ENCODE results near the gene RETREG2.

RETREG2 gene

GRCh38 chr2:219177552-219178376, at the start of gene RETREG2:
Gene RETREG2, plus strand, starts transcription at chr2:219178275. Its CDS starts 78 bp downstream, at chr2:219178353.
- peak; percentile 94 for DNase-seq

- no peak for DNase-seq
These were observed 49.7 kb upstream of the RETREG2 start for GRCh38 chr2:219128396-219128795.

- DNase-seq: no peak
These were observed 48.5 kb upstream of the RETREG2 start for GRCh38 chr2:219129589-219129988.

GRCh38 chr2:219131327-219131726, 46.7 kb upstream of the RETREG2 start:
- no peak for DNase-seq

- DNase-seq: no peak
These were observed 46.3 kb upstream of the RETREG2 start for GRCh38 chr2:219131744-219132143.

- DNase-seq: no peak
These were observed 44.1 kb upstream of the RETREG2 start for GRCh38 chr2:219133976-219134375.

GRCh38 chr2:219140722-219141121, 37.4 kb upstream of the RETREG2 start:
- DNase-seq: no peak

- no peak for DNase-seq
These were observed 35.7 kb upstream of the RETREG2 start for GRCh38 chr2:219142329-219142728.

- DNase-seq: no peak
These were observed 28.4 kb upstream of the RETREG2 start for GRCh38 chr2:219149667-219150066.

GRCh38 chr2:219155054-219155644, 22.9 kb upstream of the RETREG2 start:
- DNase-seq: peak; percentile 96

- DNase-seq: no peak
These were observed 20.7 kb upstream of the RETREG2 start for GRCh38 chr2:219157396-219157795.

- DNase-seq: no peak
These were observed 20.1 kb upstream of the RETREG2 start for GRCh38 chr2:219158025-219158424.

GRCh38 chr2:219158586-219158985, 19.5 kb upstream of the RETREG2 start:
- no peak for DNase-seq

- DNase-seq: no peak
These were observed 18.3 kb upstream of the RETREG2 start for GRCh38 chr2:219159771-219160185.

- peak; percentile 96 for DNase-seq
These were observed 17.7 kb upstream of the RETREG2 start, which contains the start of gene NHEJ1 for GRCh38 chr2:219160186-219161017. Gene NHEJ1, minus strand, starts transcription at chr2:219160815. Its CDS starts 2,453 bp downstream, at chr2:219158362.

GRCh38 chr2:219161097-219161496, 17.0 kb upstream of the RETREG2 start:
- no peak for DNase-seq

GRCh38 chr2:219163156-219163555, 14.9 kb upstream of the RETREG2 start:
- no peak for DNase-seq

GRCh38 chr2:219165058-219165911, 12.8 kb upstream of the RETREG2 start:
- DNase-seq: no peak

GRCh38 chr2:219167997-219168396, 10.1 kb upstream of the RETREG2 start:
- no peak for DNase-seq

- no peak for DNase-seq
These were observed 9.5 kb upstream of the RETREG2 start for GRCh38 chr2:219168526-219168925.

- no peak for DNase-seq
These were observed 9.1 kb upstream of the RETREG2 start for GRCh38 chr2:219168932-219169331.

- DNase-seq: no peak
These were observed 8.0 kb upstream of the RETREG2 start, which contains the start of gene SLC23A3 for GRCh38 chr2:219169930-219170654. Gene SLC23A3, minus strand, starts transcription at chr2:219170029. Its CDS starts 45 bp downstream, at chr2:219169984.

All from NCI-H82 (cell line).